ENCODE results near the gene XYLT2. TPM values are rescaled to one million over a fixed set of nuclear protein-coding genes. Genes with fewer than 3 reads are reported as not detected.
A peak's percentile ranks its signal among the peaks of the same experiment; 100 is the strongest.

Gene XYLT2
- total and polyA plus RNA-seq, 2 of the 13 experiments (the other 11 are each of a cell fraction or from before 2014, with no cell fraction given) = 17.0 to 22.1 TPM

DNA sequence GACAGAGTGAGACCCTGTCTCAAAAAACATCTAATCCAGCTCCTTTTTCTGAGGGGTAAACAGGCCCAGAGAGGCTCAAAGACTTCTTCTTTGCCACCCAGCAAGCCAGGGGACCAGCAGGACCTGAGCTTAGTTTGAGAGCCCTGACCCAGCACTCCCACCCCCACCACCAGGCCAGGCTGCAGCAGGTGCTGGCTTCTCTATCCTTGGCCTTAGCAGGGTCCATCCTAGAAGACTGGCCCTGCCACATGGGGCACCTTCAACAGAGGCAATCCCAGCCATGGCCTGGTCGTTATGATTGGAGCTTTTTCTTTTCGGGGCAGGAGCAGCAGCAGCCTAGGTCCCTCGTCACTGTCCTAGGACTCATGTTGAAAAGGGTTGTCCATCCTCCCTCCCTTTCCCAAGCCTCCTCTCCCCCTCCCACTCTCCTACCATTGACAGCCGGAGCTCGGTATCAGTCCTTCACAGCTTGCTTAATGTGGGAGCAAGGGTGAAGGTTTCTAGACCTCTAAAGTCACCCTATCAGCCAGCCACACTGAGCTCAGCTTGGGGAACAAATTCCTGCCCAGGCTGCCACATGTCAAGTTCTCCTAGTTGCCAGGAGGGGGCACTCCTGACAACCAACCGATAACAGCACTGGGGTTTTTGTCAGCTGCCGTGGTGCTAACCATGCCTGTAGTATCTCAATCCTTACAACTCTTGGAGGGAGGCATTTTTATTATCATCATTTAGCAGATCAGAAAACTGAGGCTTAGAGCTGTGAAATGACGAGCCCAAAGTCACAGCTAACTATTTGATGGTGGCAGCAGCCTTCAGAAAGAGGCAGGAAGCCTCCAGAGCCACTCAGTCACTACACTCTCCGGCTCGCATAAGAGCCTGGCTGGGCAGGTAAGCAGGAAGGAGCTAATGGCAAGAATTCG lies 15.9 kb downstream of the XYLT2 start (continued):
- no peak for TF ChIP-seq ZSCAN21 (CRISPR knock-in tag; IDR thresholded peaks at IDR 0.05; ENCODE audit: borderline replicate concordance)
- no peak for TF ChIP-seq RFX1 (IDR thresholded peaks at IDR 0.05)
- no peak for TF ChIP-seq HES4 (CRISPR knock-in tag; IDR thresholded peaks at IDR 0.05; ENCODE audit: borderline replicate concordance)
- TF ChIP-seq MYNN (CRISPR knock-in tag; IDR thresholded peaks at IDR 0.05; ENCODE audit: low read depth) = no peak
- TF ChIP-seq DDIT3 (CRISPR knock-in tag; IDR thresholded peaks at IDR 0.05) = no peak
- TF ChIP-seq DNMT1 (CRISPR knock-in tag; IDR thresholded peaks at IDR 0.05) = no peak
- TF ChIP-seq, protein P1, sequence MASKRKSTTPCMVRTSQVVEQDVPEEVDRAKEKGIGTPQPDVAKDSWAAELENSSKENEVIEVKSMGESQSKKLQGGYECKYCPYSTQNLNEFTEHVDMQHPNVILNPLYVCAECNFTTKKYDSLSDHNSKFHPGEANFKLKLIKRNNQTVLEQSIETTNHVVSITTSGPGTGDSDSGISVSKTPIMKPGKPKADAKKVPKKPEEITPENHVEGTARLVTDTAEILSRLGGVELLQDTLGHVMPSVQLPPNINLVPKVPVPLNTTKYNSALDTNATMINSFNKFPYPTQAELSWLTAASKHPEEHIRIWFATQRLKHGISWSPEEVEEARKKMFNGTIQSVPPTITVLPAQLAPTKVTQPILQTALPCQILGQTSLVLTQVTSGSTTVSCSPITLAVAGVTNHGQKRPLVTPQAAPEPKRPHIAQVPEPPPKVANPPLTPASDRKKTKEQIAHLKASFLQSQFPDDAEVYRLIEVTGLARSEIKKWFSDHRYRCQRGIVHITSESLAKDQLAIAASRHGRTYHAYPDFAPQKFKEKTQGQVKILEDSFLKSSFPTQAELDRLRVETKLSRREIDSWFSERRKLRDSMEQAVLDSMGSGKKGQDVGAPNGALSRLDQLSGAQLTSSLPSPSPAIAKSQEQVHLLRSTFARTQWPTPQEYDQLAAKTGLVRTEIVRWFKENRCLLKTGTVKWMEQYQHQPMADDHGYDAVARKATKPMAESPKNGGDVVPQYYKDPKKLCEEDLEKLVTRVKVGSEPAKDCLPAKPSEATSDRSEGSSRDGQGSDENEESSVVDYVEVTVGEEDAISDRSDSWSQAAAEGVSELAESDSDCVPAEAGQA (IDR thresholded peaks at IDR 0.05; ENCODE audit: low read depth) = no peak
- TF ChIP-seq, protein P1 (CRISPR knock-in tag; IDR thresholded peaks at IDR 0.05; ENCODE audit: borderline replicate concordance) = no peak
- TF ChIP-seq GATA4 (IDR thresholded peaks at IDR 0.05; ENCODE audit: borderline replicate concordance, low read depth) = no peak
- TF ChIP-seq, protein P2, sequence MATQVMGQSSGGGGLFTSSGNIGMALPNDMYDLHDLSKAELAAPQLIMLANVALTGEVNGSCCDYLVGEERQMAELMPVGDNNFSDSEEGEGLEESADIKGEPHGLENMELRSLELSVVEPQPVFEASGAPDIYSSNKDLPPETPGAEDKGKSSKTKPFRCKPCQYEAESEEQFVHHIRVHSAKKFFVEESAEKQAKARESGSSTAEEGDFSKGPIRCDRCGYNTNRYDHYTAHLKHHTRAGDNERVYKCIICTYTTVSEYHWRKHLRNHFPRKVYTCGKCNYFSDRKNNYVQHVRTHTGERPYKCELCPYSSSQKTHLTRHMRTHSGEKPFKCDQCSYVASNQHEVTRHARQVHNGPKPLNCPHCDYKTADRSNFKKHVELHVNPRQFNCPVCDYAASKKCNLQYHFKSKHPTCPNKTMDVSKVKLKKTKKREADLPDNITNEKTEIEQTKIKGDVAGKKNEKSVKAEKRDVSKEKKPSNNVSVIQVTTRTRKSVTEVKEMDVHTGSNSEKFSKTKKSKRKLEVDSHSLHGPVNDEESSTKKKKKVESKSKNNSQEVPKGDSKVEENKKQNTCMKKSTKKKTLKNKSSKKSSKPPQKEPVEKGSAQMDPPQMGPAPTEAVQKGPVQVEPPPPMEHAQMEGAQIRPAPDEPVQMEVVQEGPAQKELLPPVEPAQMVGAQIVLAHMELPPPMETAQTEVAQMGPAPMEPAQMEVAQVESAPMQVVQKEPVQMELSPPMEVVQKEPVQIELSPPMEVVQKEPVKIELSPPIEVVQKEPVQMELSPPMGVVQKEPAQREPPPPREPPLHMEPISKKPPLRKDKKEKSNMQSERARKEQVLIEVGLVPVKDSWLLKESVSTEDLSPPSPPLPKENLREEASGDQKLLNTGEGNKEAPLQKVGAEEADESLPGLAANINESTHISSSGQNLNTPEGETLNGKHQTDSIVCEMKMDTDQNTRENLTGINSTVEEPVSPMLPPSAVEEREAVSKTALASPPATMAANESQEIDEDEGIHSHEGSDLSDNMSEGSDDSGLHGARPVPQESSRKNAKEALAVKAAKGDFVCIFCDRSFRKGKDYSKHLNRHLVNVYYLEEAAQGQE (IDR thresholded peaks at IDR 0.05; ENCODE audit: borderline replicate concordance in 1 of 2, low read depth in 1 of 2, low read length in 2 of 2) = no peak
- TF ChIP-seq, protein P3, sequence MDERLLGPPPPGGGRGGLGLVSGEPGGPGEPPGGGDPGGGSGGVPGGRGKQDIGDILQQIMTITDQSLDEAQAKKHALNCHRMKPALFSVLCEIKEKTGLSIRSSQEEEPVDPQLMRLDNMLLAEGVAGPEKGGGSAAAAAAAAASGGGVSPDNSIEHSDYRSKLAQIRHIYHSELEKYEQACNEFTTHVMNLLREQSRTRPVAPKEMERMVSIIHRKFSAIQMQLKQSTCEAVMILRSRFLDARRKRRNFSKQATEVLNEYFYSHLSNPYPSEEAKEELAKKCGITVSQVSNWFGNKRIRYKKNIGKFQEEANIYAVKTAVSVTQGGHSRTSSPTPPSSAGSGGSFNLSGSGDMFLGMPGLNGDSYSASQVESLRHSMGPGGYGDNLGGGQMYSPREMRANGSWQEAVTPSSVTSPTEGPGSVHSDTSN (CRISPR knock-in tag; IDR thresholded peaks at IDR 0.05) = peak; percentile 48
- no peak for TF ChIP-seq CBX1 (IDR thresholded peaks at IDR 0.05; ENCODE audit: low read depth)
- TF ChIP-seq JUND (CRISPR knock-in tag; IDR thresholded peaks at IDR 0.05) = no peak
- no peak for TF ChIP-seq KDM5B (CRISPR knock-in tag; IDR thresholded peaks at IDR 0.05; ENCODE audit: borderline replicate concordance)
- TF ChIP-seq ARID3A (IDR thresholded peaks at IDR 0.05; ENCODE audit: low read depth, low read length) = no peak

Data from HepG2 (cell line).